Left hindlimb (tissue), 1 donor: ENCODE data around the gene CD22.
"Not testable (repeated sequence)": the region's sequence is repeated elsewhere in the genome, so short reads cannot be mapped to it uniquely, and the experiment has no call there.

Experiments
- DNase-seq: peaks from one replicate; pipeline ENCODE4 v3.0.0-alpha.2; 2018

CD22 gene

GRCh38 chr19:35362261-35363000 is 33.4 kb downstream of the CD22 start:
- DNase-seq, result no peak

GRCh38 chr19:35363001-35363590 is 34.1 kb downstream of the CD22 start:
- DNase-seq, result no peak

- DNase-seq, result no peak
Observed at GRCh38 chr19:35363711-35364425, 34.9 kb downstream of the CD22 start.

- no peak for DNase-seq
Observed at GRCh38 chr19:35365303-35365702, 36.3 kb downstream of the CD22 start.

- no peak for DNase-seq
Observed at GRCh38 chr19:35368378-35368777, 39.4 kb downstream of the CD22 start.

GRCh38 chr19:35369522-35369921 is 40.5 kb downstream of the CD22 start:
- DNase-seq, result no peak

- DNase-seq, result no peak
Observed at GRCh38 chr19:35370722-35371121, 41.7 kb downstream of the CD22 start, which contains the start of gene GPR42. TSS of gene GPR42 (plus strand) at chr19:35371068. CDS start at chr19:35371360, 292 bp downstream.

GRCh38 chr19:35373492-35373891 is 44.5 kb downstream of the CD22 start:
- no peak for DNase-seq

GRCh38 chr19:35374031-35374430 is 45.0 kb downstream of the CD22 start:
- DNase-seq, result not testable (repeated sequence)

GRCh38 chr19:35375505-35376307 is 46.7 kb downstream of the CD22 start:
- no peak for DNase-seq

- DNase-seq, result no peak
Observed at GRCh38 chr19:35377656-35378055, 48.7 kb downstream of the CD22 start.

- no peak for DNase-seq
Observed at GRCh38 chr19:35378356-35378755, 49.4 kb downstream of the CD22 start.

- not testable (repeated sequence) for DNase-seq
Observed at GRCh38 chr19:35379545-35379944, 50.6 kb downstream of the CD22 start.

GRCh38 chr19:35379992-35380391 is 51.0 kb downstream of the CD22 start:
- DNase-seq, result no peak

GRCh38 chr19:35380450-35381124 is 51.6 kb downstream of the CD22 start:
- DNase-seq, result no peak

GRCh38 chr19:35381318-35381717 is 52.3 kb downstream of the CD22 start:
- DNase-seq, result no peak

GRCh38 chr19:35381926-35382325 is 52.9 kb downstream of the CD22 start:
- DNase-seq, result no peak

GRCh38 chr19:35383536-35383935 is 54.5 kb downstream of the CD22 start:
- DNase-seq, result no peak

- no peak for DNase-seq
Observed at GRCh38 chr19:35388277-35389054, 59.5 kb downstream of the CD22 start.

GRCh38 chr19:35389192-35389861 is 60.3 kb downstream of the CD22 start:
- no peak for DNase-seq
